ENCODE results near the gene FGGY.

The FGGY gene

GRCh38 chr1:59418363-59419144 lies 121.7 kb downstream of the FGGY start:
- DNase-seq: no peak

GRCh38 chr1:59419361-59420140 lies 122.7 kb downstream of the FGGY start:
- no peak for DNase-seq

- no peak for DNase-seq
Observed at GRCh38 chr1:59421232-59421920, 124.5 kb downstream of the FGGY start.

- DNase-seq: no peak
Observed at GRCh38 chr1:59422921-59423575, 126.2 kb downstream of the FGGY start.

GRCh38 chr1:59427155-59427554 lies 130.3 kb downstream of the FGGY start:
- no peak for DNase-seq

GRCh38 chr1:59427784-59428183 lies 130.9 kb downstream of the FGGY start:
- no peak for DNase-seq

- no peak for DNase-seq
Observed at GRCh38 chr1:59428828-59429227, 131.9 kb downstream of the FGGY start.

GRCh38 chr1:59429656-59430055 lies 132.8 kb downstream of the FGGY start:
- DNase-seq: no peak

- DNase-seq: no peak
Observed at GRCh38 chr1:59431566-59432294, 134.8 kb downstream of the FGGY start.

- DNase-seq: no peak
Observed at GRCh38 chr1:59432531-59433439, 135.9 kb downstream of the FGGY start.

- DNase-seq: no peak
Observed at GRCh38 chr1:59433440-59433813, 136.5 kb downstream of the FGGY start.

GRCh38 chr1:59434336-59434735 lies 137.4 kb downstream of the FGGY start:
- no peak for DNase-seq

GRCh38 chr1:59436637-59437036 lies 139.7 kb downstream of the FGGY start:
- no peak for DNase-seq

- no peak for DNase-seq
Observed at GRCh38 chr1:59438058-59438560, 141.2 kb downstream of the FGGY start.

- DNase-seq: no peak
Observed at GRCh38 chr1:59442492-59442891, 145.6 kb downstream of the FGGY start.

GRCh38 chr1:59443310-59443709 lies 146.4 kb downstream of the FGGY start:
- no peak for DNase-seq

GRCh38 chr1:59444520-59444919 lies 147.6 kb downstream of the FGGY start:
- no peak for DNase-seq

GRCh38 chr1:59445040-59445439 lies 148.1 kb downstream of the FGGY start:
- no peak for DNase-seq

GRCh38 chr1:59446257-59446901 lies 149.5 kb downstream of the FGGY start:
- no peak for DNase-seq

- DNase-seq: no peak
Observed at GRCh38 chr1:59452026-59452425, 155.1 kb downstream of the FGGY start.

- DNase-seq: no peak
Observed at GRCh38 chr1:59452559-59452958, 155.7 kb downstream of the FGGY start.
